ENCODE results near the gene DSG1.

DSG1 gene

GRCh38 chr18:31402026-31402373, 84.0 kb downstream of the DSG1 start:
- no peak overlapping the region for H3K4me3 ChIP-seq (replicated peaks; ENCODE audit: low read depth, low read length)
- DNase-seq (ENCODE audit: low read depth): no peak
- TF ChIP-seq CTCF (IDR thresholded peaks at IDR 0.05; ENCODE audit: low read length, missing control alignments): no peak

GRCh38 chr18:31403409-31403808, 85.4 kb downstream of the DSG1 start:
- no peak for TF ChIP-seq CTCF (IDR thresholded peaks at IDR 0.05; ENCODE audit: low read length, missing control alignments)
- no peak overlapping the region for H3K4me3 ChIP-seq (replicated peaks; ENCODE audit: low read depth, low read length)
- DNase-seq (ENCODE audit: low read depth): no peak

All from fibroblast of pulmonary artery (primary cell).